ENCODE results near the gene FAM117A. TPM values are rescaled to one million over a fixed set of nuclear protein-coding genes. Genes with fewer than 3 reads are reported as not detected.

The FAM117A gene
- polyA plus RNA-seq, 2 of the 4 experiments (the other 2 are of a cell fraction): 1.8 TPM

DNA sequence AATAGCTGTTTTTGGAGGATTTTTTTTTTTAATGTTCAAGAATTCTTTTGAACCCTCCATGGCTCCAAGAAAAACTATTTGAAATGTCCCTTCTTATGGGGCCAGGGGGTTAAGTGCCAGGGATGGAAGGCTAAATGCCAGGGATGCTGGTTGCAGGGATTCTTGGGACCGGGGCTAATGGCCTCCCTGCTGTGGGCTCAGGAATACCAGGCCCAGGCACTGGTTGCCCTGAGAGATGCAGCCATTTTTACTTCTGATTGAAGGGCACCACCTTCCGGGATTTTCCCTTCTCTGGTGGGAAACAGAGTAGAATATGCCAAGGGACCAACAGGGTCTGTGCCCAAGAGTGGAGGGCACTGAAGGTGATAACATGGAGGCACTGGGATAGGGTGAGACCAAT is 13.6 kb upstream of the FAM117A start:
- CTCF ChIA-PET: interaction anchor here (0.6 to 5.5 kb wide), 14 partner anchors 11 to 407 kb away, joined by 3 to 30 read pairs (median 6); partner anchors contain the start of gene SLC35B1
- H3K9me3 ChIP-seq: no peaks in the 10 kb centered on the region
- POLR2A ChIA-PET: interaction anchor here (1.4 to 2.0 kb wide), 2 partner anchors 14 to 69 kb away, joined by 3 to 12 read pairs; partner anchors contain the start of genes FAM117A and SLC35B1
- H3K4me2 ChIP-seq: no peak overlapping the region
- no peak for FAIRE-seq
- TF ChIP-seq, protein P1, sequence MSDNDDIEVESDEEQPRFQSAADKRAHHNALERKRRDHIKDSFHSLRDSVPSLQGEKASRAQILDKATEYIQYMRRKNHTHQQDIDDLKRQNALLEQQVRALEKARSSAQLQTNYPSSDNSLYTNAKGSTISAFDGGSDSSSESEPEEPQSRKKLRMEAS (IDR thresholded peaks at IDR 0.05): no peak
- no peak for TF ChIP-seq ZNF302 (CRISPR knock-in tag; IDR thresholded peaks at IDR 0.05)
- no peak for TF ChIP-seq RFX5 (IDR thresholded peaks at IDR 0.05)
- no peak for TF ChIP-seq FOSB (CRISPR knock-in tag; IDR thresholded peaks at IDR 0.05)
- TF ChIP-seq KDM5A (IDR thresholded peaks at IDR 0.05): no peak
- TF ChIP-seq CHD4 (IDR thresholded peaks at IDR 0.05; ENCODE audit: borderline replicate concordance): no peak
- no peak for TF ChIP-seq CBX2 (IDR thresholded peaks at IDR 0.05; ENCODE audit: borderline replicate concordance, low read depth)
- TF ChIP-seq, protein P2, sequence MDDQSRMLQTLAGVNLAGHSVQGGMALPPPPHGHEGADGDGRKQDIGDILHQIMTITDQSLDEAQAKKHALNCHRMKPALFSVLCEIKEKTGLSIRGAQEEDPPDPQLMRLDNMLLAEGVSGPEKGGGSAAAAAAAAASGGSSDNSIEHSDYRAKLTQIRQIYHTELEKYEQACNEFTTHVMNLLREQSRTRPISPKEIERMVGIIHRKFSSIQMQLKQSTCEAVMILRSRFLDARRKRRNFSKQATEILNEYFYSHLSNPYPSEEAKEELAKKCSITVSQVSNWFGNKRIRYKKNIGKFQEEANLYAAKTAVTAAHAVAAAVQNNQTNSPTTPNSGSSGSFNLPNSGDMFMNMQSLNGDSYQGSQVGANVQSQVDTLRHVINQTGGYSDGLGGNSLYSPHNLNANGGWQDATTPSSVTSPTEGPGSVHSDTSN (IDR thresholded peaks at IDR 0.05): no peak
- TF ChIP-seq HOXB13 (CRISPR knock-in tag; IDR thresholded peaks at IDR 0.05; ENCODE audit: low read depth): no peak
- no peak for TF ChIP-seq RNF2 (IDR thresholded peaks at IDR 0.05; ENCODE audit: borderline replicate concordance, low read depth)
- TF ChIP-seq PHF8 (IDR thresholded peaks at IDR 0.05; ENCODE audit: borderline replicate concordance, low read depth): no peak
- TF ChIP-seq RARB (CRISPR knock-in tag; IDR thresholded peaks at IDR 0.05): no peak
- TF ChIP-seq FOXS1 (CRISPR knock-in tag; IDR thresholded peaks at IDR 0.05): no peak
- no peak for TF ChIP-seq HEYL (CRISPR knock-in tag; IDR thresholded peaks at IDR 0.05)
- DNase-seq (ENCODE audit: low read depth in 1 of 2, low spot score in 1 of 2): no peak
- WGBS (ENCODE audit: missing lambda C conversion rate): 7% methylated on average over 2 of the region's 2 CpGs
- H3K4me1 ChIP-seq: no peaks in the 10 kb centered on the region
- H3K27ac ChIP-seq: no peak overlapping the region
- no peak overlapping the region for H3K4me3 ChIP-seq
- no peak for ATAC-seq

DNA sequence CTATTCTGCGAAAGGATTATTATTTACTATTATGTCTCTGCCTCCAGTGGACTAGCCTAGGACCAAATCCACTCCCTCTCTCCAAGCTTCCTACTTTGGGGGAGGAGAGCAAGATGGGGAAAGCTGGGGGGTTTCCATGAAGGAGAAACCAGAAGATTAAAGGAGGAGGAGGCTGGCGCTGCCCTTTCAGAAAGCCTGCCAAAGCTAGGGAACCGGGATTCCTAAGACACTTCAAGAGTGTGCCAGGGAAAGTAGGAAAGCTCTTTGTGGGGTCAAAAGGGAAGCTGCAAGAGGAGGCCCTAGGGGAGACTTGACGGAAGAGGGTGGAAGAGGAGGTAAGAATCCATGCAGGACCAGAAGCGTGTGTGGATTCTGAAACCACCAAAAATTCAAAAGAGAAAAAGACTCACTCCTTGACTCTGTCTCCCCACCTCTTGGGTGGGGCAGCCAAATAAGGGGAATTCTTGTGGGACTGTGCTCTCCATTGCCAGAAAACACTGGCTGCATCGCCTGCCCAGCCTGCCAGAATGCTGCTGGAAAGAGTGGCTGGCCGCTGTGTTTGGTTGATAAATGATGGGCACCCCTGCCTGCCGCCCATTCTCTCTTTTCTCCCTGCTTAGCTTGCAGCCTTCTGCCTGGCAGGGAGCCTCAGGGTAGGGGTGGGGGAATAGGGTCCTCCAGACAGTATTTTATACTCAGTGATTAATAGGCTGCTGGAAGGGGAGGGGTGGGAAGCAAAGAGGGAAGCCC is 12.8 kb upstream of the FAM117A start:
- no peak for DNase-seq (ENCODE audit: low read depth in 1 of 2, low spot score in 1 of 2)
- POLR2A ChIA-PET: interaction anchor here (0.6 to 2.0 kb wide), 3 partner anchors 13 to 69 kb away, joined by 3 to 12 read pairs (median 3); partner anchors contain the start of genes FAM117A and SLC35B1
- Histone ChIP-seq H3K4me2 (no peak overlapping the region), H3K27ac (no peak overlapping the region), H3K4me3 (no peak overlapping the region), H3K4me1 (no peaks in the 10 kb centered on the region), H3K9me3 (no peaks in the 10 kb centered on the region)
- FAIRE-seq: no peak
- CTCF ChIA-PET: interaction anchor here (0.9 to 5.5 kb wide), 13 partner anchors 9 to 341 kb away, joined by 3 to 30 read pairs (median 6); partner anchors contain the start of genes FAM117A and SLC35B1
- TF ChIP-seq HDAC2 (IDR thresholded peaks at IDR 0.05) (no peak), RNF2 (IDR thresholded peaks at IDR 0.05; ENCODE audit: borderline replicate concordance, low read depth) (no peak), POLR2A (IDR thresholded peaks at IDR 0.05; ENCODE audit: low read length) (no peak), KDM1A (IDR thresholded peaks at IDR 0.05; ENCODE audit: low read depth) (no peak)
- 43% methylated on average over 8 of the region's 8 CpGs for WGBS (ENCODE audit: missing lambda C conversion rate)
- ATAC-seq: no peak

DNA sequence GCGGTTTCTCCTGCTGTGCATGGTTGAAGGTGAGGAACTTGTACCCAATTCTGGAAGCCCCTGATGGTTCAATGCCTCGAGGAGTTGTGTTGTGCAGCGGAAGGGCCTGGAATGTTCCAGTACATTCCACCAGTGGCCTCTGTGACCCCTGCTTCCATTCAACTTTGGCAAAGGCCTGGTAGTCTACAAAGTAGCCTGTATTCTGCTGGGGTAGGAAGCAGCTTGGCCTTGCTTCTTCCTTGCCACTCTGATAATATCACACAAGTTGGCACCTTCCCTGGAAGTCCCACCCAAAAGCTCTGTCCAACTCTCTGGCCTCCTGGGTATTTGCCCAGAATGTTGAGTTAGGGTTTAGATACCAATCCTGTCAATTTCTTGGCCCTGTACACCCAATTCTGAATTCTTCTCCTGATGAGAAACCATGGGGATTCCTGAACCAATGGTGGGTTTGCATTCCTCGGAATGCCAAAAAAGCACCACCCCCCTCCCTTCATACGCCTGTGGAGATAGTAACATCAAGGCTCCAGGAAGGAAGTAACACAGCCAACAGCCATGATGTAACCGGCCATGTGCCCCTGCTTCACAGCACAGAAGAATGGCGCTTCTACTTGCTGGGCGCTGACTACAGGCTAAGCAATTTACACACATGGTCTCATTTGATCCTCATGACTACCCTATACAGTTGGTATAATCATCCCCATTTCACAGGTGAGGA is 11.8 kb upstream of the FAM117A start:
- no peak overlapping the region for H3K4me3 ChIP-seq
- whole genome bisulfite sequencing (ENCODE audit: missing lambda C conversion rate): 71% methylated on average over 8 of the region's 8 CpGs
- POLR2A ChIA-PET: interaction anchor here (0.6 kb wide), 1 partner anchor 68 kb away, joined by 3 read pairs; the partner anchor contains the start of gene SLC35B1
- no peaks in the 10 kb centered on the region for H3K9me3 ChIP-seq
- H3K27ac ChIP-seq: no peak overlapping the region
- H3K4me1 ChIP-seq: no peaks in the 10 kb centered on the region
- no peak for ATAC-seq
- no peak overlapping the region for H3K4me2 ChIP-seq
- no peak for FAIRE-seq
- CTCF ChIA-PET: interaction anchor here (0.9 to 5.5 kb wide), 8 partner anchors 9 to 221 kb away, joined by 3 to 30 read pairs (median 10); partner anchors contain the start of genes FAM117A and SLC35B1
- no peak for DNase-seq (ENCODE audit: low read depth in 1 of 2, low spot score in 1 of 2)
- TF ChIP-seq PHF8 (IDR thresholded peaks at IDR 0.05; ENCODE audit: borderline replicate concordance, low read depth) (no peak), RARB (CRISPR knock-in tag; IDR thresholded peaks at IDR 0.05) (no peak), GATA3 (IDR thresholded peaks at IDR 0.05; ENCODE audit: borderline replicate concordance) (no peak), HOXB5 (CRISPR knock-in tag; IDR thresholded peaks at IDR 0.05) (no peak), RNF2 (IDR thresholded peaks at IDR 0.05; ENCODE audit: borderline replicate concordance, low read depth) (no peak), JUN (IDR thresholded peaks at IDR 0.05) (no peak), HDAC2 (IDR thresholded peaks at IDR 0.05) (no peak), EP300 (IDR thresholded peaks at IDR 0.05) (no peak)
- TF ChIP-seq, protein P3, sequence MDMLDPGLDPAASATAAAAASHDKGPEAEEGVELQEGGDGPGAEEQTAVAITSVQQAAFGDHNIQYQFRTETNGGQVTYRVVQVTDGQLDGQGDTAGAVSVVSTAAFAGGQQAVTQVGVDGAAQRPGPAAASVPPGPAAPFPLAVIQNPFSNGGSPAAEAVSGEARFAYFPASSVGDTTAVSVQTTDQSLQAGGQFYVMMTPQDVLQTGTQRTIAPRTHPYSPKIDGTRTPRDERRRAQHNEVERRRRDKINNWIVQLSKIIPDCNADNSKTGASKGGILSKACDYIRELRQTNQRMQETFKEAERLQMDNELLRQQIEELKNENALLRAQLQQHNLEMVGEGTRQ (IDR thresholded peaks at IDR 0.05): no peak
- TF ChIP-seq, protein P4, sequence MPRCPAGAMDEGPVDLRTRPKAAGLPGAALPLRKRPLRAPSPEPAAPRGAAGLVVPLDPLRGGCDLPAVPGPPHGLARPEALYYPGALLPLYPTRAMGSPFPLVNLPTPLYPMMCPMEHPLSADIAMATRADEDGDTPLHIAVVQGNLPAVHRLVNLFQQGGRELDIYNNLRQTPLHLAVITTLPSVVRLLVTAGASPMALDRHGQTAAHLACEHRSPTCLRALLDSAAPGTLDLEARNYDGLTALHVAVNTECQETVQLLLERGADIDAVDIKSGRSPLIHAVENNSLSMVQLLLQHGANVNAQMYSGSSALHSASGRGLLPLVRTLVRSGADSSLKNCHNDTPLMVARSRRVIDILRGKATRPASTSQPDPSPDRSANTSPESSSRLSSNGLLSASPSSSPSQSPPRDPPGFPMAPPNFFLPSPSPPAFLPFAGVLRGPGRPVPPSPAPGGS (IDR thresholded peaks at IDR 0.05): no peak
- TF ChIP-seq, protein P5, sequence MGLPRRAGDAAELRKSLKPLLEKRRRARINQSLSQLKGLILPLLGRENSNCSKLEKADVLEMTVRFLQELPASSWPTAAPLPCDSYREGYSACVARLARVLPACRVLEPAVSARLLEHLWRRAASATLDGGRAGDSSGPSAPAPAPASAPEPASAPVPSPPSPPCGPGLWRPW (IDR thresholded peaks at IDR 0.05): no peak
